ENCODE measurements around the gene ZIC4. TPM values are rescaled to one million over a fixed set of nuclear protein-coding genes. Genes with fewer than 3 reads are reported as not detected.

The ZIC4 gene
- polyA plus RNA-seq, 3 donors: not detected

DNA sequence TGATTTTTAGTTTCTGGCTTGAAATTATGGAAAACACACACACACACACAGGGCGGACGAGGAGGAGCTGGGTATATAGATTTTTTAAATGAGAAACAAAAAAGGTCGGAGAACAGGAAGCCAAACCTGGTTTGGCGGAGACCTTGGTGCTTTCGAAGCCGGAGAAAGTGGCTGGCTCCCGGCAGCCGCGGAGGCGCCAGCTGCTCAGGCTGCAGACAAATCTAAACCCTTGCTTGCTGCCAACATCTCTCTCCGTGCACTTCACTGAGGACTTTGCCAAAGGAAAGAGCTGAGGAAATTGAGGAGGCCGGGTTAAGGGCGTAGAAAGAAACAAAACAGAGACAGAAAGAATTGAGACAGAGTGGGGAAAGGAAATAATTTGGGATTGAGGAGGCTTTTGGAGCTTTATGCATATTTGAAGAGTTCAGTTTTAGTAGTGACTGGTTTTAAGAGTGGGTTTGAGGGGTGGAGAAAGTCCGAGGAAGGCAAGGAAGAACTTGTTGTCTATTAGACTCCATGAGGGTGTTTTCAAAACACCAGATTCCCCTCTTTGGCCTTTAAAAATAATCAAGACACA, 5.0 kb upstream of the ZIC4 start:
- no peak overlapping the region for H3K27ac ChIP-seq (ENCODE audit: low read depth in 1 of 2, low read length in 2 of 2)
- peaks cover 0 to 15% of the 10 kb centered on the region in 2 donors for H3K4me1 ChIP-seq (ENCODE audit: control insufficient read depth in 1 of 2, insufficient read depth in 2 of 2, low read length in 2 of 2)
- intact Hi-C loops (cut with micrococcal nuclease): no loop called here
- H2AFZ ChIP-seq (ENCODE audit: insufficient read depth, low read depth, low read length, poor library complexity, severe bottlenecking): peak overlapping the region; percentile 41
- peaks cover 27% of the 10 kb centered on the region for H3K4me1 Mint-ChIP-seq
- H4K20me1 ChIP-seq (ENCODE audit: insufficient read depth, low read length): no peaks in the 10 kb centered on the region
- 8% methylated on average over 5 of the region's 14 CpGs for WGBS (ENCODE audit: insufficient coverage)
- H3K9me3 Mint-ChIP-seq: peaks cover 17 to 76% (median 66%) of the 10 kb centered on the region in 7 donors
- H3K36me3 Mint-ChIP-seq: peaks cover 16 to 41% of the 10 kb centered on the region in 2 donors
- peak overlapping the region; percentile 75 to 94 for H3K4me3 Mint-ChIP-seq
- no peak overlapping the region for H3K9ac ChIP-seq (ENCODE audit: insufficient read depth, low read length, poor library complexity, severe bottlenecking)
- peak overlapping the region; percentile 67 for H3K4me2 ChIP-seq (replicated peaks; ENCODE audit: extremely low read depth, low read length, poor library complexity, severe bottlenecking)
- H3K27me3 ChIP-seq (ENCODE audit: control insufficient read depth in 2 of 2, insufficient read depth in 2 of 2, low read length in 2 of 2): peaks cover 85 to 97% of the 10 kb centered on the region in 2 donors
- TF ChIP-seq, protein P1, sequence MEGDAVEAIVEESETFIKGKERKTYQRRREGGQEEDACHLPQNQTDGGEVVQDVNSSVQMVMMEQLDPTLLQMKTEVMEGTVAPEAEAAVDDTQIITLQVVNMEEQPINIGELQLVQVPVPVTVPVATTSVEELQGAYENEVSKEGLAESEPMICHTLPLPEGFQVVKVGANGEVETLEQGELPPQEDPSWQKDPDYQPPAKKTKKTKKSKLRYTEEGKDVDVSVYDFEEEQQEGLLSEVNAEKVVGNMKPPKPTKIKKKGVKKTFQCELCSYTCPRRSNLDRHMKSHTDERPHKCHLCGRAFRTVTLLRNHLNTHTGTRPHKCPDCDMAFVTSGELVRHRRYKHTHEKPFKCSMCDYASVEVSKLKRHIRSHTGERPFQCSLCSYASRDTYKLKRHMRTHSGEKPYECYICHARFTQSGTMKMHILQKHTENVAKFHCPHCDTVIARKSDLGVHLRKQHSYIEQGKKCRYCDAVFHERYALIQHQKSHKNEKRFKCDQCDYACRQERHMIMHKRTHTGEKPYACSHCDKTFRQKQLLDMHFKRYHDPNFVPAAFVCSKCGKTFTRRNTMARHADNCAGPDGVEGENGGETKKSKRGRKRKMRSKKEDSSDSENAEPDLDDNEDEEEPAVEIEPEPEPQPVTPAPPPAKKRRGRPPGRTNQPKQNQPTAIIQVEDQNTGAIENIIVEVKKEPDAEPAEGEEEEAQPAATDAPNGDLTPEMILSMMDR (IDR thresholded peaks at IDR 0.05): no peak
- H3K27me3 Mint-ChIP-seq (ENCODE audit: low read depth in 3 of 3): peaks cover 93 to 98% (median 96%) of the 10 kb centered on the region in 3 donors
- H3K79me2 ChIP-seq (ENCODE audit: insufficient read depth, low read length): no peaks in the 10 kb centered on the region
- H3K36me3 ChIP-seq (replicated peaks in 1 of 2; ENCODE audit: control insufficient read depth in 1 of 2, insufficient read depth in 2 of 2, low read length in 2 of 2): no peaks in the 10 kb centered on the region
- H3K4me3 ChIP-seq (replicated peaks in 1 of 3; ENCODE audit: low read depth in 2 of 3, low read length in 3 of 3): peak overlapping the region in 2 of 3 experiments; percentile 35 to 67
- peaks cover 20 to 84% of the 10 kb centered on the region in 2 donors for H3K9me3 ChIP-seq (replicated peaks in 1 of 2; ENCODE audit: control insufficient read depth in 1 of 2, insufficient read depth in 1 of 2, low read length in 2 of 2)
- H3K27ac Mint-ChIP-seq: no peak overlapping the region
- no peak for DNase-seq

DNA sequence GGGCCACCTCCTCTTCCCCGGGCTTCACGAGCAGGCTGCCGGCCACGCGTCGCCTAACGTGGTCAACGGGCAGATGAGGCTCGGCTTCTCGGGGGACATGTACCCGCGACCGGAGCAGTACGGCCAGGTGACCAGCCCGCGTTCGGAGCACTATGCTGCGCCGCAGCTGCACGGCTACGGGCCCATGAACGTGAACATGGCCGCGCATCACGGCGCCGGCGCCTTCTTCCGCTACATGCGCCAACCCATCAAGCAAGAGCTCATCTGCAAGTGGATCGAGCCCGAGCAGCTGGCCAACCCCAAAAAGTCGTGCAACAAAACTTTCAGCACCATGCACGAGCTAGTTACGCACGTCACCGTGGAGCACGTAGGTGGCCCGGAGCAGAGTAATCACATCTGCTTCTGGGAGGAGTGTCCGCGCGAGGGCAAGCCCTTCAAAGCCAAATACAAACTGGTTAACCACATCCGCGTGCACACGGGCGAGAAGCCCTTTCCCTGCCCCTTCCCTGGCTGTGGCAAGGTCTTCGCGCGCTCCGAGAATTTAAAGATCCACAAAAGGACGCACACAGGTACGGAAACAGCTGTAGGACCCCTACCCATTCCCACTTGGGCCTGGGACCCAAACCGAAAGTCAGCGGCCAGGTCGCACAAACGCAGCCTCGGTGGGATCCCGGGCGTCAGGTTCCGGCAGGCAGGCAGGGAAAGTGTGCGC, 4.3 kb upstream of the ZIC4 start:
- Histone ChIP-seq H3K9me3 (replicated peaks in 1 of 2; ENCODE audit: control insufficient read depth in 1 of 2, insufficient read depth in 1 of 2, low read length in 2 of 2) (peaks cover 26 to 89% of the 10 kb centered on the region in 2 donors), H3K27me3 (ENCODE audit: control insufficient read depth in 2 of 2, insufficient read depth in 2 of 2, low read length in 2 of 2) (peaks cover 85 to 97% of the 10 kb centered on the region in 2 donors), H3K9ac (ENCODE audit: insufficient read depth, low read length, poor library complexity, severe bottlenecking) (no peak overlapping the region), H3K36me3 (replicated peaks in 1 of 2; ENCODE audit: control insufficient read depth in 1 of 2, insufficient read depth in 2 of 2, low read length in 2 of 2) (no peaks in the 10 kb centered on the region), H3K4me3 (replicated peaks in 1 of 3; ENCODE audit: low read depth in 2 of 3, low read length in 3 of 3) (peak overlapping the region in 2 of 3 experiments; percentile 35 to 67), H3K79me2 (ENCODE audit: insufficient read depth, low read length) (no peaks in the 10 kb centered on the region), H3K4me2 (replicated peaks; ENCODE audit: extremely low read depth, low read length, poor library complexity, severe bottlenecking) (peak overlapping the region; percentile 67), H2AFZ (ENCODE audit: insufficient read depth, low read depth, low read length, poor library complexity, severe bottlenecking) (peak overlapping the region; percentile 41), H4K20me1 (ENCODE audit: insufficient read depth, low read length) (no peaks in the 10 kb centered on the region), H3K27ac (ENCODE audit: low read depth in 1 of 2, low read length in 2 of 2) (no peak overlapping the region), H3K4me1 (ENCODE audit: control insufficient read depth in 1 of 2, insufficient read depth in 2 of 2, low read length in 2 of 2) (peaks cover 0 to 15% of the 10 kb centered on the region in 2 donors)
- intact Hi-C loops (cut with micrococcal nuclease): no loop called here
- Mint-ChIP-seq H3K4me3 (peak overlapping the region; percentile 75 to 94), H3K9me3 (peaks cover 21 to 83% (median 73%) of the 10 kb centered on the region in 7 donors), H3K4me1 (peaks cover 27% of the 10 kb centered on the region), H3K27ac (no peak overlapping the region), H3K27me3 (ENCODE audit: low read depth in 3 of 3) (peaks cover 93 to 98% (median 96%) of the 10 kb centered on the region in 3 donors), H3K36me3 (peaks cover 17 to 41% of the 10 kb centered on the region in 2 donors)
- WGBS (ENCODE audit: insufficient coverage): 4% methylated on average over 53 of the region's 61 CpGs
- DNase-seq: no peak
- TF ChIP-seq, protein P1 (IDR thresholded peaks at IDR 0.05): no peak

Data from CD14-positive monocyte (primary cell).